Measurements from ENCODE around the gene HOXD3.

DNA sequence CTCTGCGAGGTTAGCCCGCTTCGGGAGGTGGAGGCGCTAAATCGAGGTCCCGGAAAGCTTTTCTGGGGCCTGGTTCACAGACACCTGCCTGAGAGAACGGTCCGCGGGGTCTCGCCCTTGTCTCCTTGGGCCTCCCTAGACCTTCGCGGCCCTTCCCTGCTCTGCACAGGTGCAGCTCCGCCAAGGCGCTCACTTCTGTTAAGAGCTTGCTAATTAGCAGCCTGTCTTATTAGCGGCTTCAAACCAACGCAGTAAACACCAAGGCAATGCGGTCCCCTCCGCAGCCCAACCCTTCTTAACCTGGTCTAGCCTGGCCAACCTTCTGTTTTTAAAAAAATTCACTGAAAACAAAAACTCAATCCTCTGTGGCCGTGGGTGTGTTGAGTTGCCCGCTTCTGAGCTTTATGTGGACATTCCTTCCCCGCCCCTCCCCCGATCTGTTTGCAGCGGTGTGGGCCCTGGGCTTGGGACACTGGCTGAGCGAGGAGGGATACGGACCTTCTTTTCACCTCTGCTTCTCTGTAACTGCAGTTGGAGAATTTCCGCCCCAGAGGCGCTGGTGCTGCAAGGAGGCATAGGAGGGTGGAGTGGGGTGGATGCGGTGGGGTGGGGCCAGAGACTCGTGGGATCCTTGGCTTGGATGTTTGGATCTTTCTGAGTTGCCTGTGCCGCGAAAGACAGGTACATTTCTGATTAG is 9.2 kb upstream of the HOXD3 start:
- TF ChIP-seq EZH2phosphoT487 (IDR thresholded peaks at IDR 0.05; ENCODE audit: borderline replicate concordance, low read length), result no peak
- TF ChIP-seq, protein P1, sequence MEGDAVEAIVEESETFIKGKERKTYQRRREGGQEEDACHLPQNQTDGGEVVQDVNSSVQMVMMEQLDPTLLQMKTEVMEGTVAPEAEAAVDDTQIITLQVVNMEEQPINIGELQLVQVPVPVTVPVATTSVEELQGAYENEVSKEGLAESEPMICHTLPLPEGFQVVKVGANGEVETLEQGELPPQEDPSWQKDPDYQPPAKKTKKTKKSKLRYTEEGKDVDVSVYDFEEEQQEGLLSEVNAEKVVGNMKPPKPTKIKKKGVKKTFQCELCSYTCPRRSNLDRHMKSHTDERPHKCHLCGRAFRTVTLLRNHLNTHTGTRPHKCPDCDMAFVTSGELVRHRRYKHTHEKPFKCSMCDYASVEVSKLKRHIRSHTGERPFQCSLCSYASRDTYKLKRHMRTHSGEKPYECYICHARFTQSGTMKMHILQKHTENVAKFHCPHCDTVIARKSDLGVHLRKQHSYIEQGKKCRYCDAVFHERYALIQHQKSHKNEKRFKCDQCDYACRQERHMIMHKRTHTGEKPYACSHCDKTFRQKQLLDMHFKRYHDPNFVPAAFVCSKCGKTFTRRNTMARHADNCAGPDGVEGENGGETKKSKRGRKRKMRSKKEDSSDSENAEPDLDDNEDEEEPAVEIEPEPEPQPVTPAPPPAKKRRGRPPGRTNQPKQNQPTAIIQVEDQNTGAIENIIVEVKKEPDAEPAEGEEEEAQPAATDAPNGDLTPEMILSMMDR (IDR thresholded peaks at IDR 0.05; ENCODE audit: low read depth, low read length, poor library complexity, severe bottlenecking), result no peak

All from DOHH2 (cell line).